Testis (tissue), 2 donors: ENCODE measurements around the gene AQP10.
"Not testable (repeated sequence)": the region's sequence is repeated elsewhere in the genome, so short reads cannot be mapped to it uniquely, and the experiment has no call there.

ENCODE experiments used
- POLR2A ChIP-seq: fragments of 450-650 bp; IDR thresholded peaks from one replicate; pipeline ENCODE4 v1.6.1; 2017; ENCODE audit warnings: antibody characterized with exemption, mild to moderate bottlenecking, moderate library complexity
- TF ChIP-seq, protein P1 (sequence below), 3 experiments: fragments of 450-650 bp in 2 of 3; fragments of 200-600 bp in 1 of 3; sonication (generic) in 1 of 3; IDR thresholded peaks; one replicate each; pipeline ENCODE4 v1.5.1; 2016 to 2019; ENCODE audit warnings: antibody characterized with exemption in 3 of 3, mild to moderate bottlenecking in 2 of 3, moderate library complexity in 1 of 3

- TF ChIP-seq, protein P1, sequence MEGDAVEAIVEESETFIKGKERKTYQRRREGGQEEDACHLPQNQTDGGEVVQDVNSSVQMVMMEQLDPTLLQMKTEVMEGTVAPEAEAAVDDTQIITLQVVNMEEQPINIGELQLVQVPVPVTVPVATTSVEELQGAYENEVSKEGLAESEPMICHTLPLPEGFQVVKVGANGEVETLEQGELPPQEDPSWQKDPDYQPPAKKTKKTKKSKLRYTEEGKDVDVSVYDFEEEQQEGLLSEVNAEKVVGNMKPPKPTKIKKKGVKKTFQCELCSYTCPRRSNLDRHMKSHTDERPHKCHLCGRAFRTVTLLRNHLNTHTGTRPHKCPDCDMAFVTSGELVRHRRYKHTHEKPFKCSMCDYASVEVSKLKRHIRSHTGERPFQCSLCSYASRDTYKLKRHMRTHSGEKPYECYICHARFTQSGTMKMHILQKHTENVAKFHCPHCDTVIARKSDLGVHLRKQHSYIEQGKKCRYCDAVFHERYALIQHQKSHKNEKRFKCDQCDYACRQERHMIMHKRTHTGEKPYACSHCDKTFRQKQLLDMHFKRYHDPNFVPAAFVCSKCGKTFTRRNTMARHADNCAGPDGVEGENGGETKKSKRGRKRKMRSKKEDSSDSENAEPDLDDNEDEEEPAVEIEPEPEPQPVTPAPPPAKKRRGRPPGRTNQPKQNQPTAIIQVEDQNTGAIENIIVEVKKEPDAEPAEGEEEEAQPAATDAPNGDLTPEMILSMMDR (IDR thresholded peaks at IDR 0.05) = not testable (repeated sequence)
- not testable (repeated sequence) for TF ChIP-seq POLR2A
Observed at GRCh38 chr1:154307670-154308270, 13.1 kb upstream of the AQP10 start.
